GM12878 (cell line): ENCODE data around the gene IRF2. TPM values are rescaled to one million over a fixed set of nuclear protein-coding genes. Genes with fewer than 3 reads are reported as not detected.

Experiments
- ATF2 ChIP-seq: IDR thresholded peaks from 2 replicates; pipeline ENCODE4 v1.6.1; 2012; ENCODE audit warnings: low read length, inconsistent platforms
- BCL11A ChIP-seq: IDR thresholded peaks from 2 replicates; pipeline ENCODE4 v1.6.1; 2011; ENCODE audit warnings: low read depth, low read length
- BCL3 ChIP-seq: IDR thresholded peaks from 2 replicates; pipeline ENCODE4 v1.6.1; 2011; ENCODE audit warnings: borderline replicate concordance, low read depth, mild to moderate bottlenecking, moderate library complexity, low read length; ENCODE audit not compliant: insufficient read depth, poor library complexity, severe bottlenecking
- CBX3 ChIP-seq: fragments of 200-600 bp; sonication (generic); IDR thresholded peaks from 2 replicates; pipeline ENCODE4 v1.6.1; 2016; ENCODE audit warnings: low read depth, borderline replicate concordance
- CHD1 ChIP-seq: IDR thresholded peaks from 2 replicates; pipeline ENCODE4 v1.6.1; 2012; ENCODE audit warnings: low read depth, low read length, improper control_type of control experiment
- CTCF ChIP-seq, 3 experiments: IDR thresholded peaks in 2 of 3; conservative IDR thresholded peaks in 1 of 3; 2 replicates each; pipeline ENCODE4 v1.5.1; 2011; ENCODE audit warnings: low read depth in 3 of 3, low read length in 3 of 3, mild to moderate bottlenecking in 3 of 3, control low read depth in 2 of 3, moderate library complexity in 2 of 3, inconsistent platforms in 1 of 3, mixed read lengths in 1 of 3; ENCODE audit not compliant: control insufficient read depth in 2 of 3, insufficient read depth in 1 of 3; ENCODE audit errors: extremely low read depth in 1 of 3
- E2F4 ChIP-seq: IDR thresholded peaks from 2 replicates; pipeline ENCODE4 v1.6.1; 2012; ENCODE audit warnings: low read depth, low read length, improper control_type of control experiment
- HDAC6 ChIP-seq: fragments of 200-600 bp; sonication (generic); IDR thresholded peaks from one replicate; pipeline ENCODE4 v1.8.0; 2017; ENCODE audit warnings: antibody characterized with exemption; ENCODE audit not compliant: unreplicated experiment
- IKZF1 ChIP-seq: fragments of 450-650 bp; conservative IDR thresholded peaks from 2 replicates; pipeline ENCODE4 v1.6.1; 2017; ENCODE audit warnings: antibody characterized with exemption, mild to moderate bottlenecking
- MEF2A ChIP-seq: IDR thresholded peaks from 2 replicates; pipeline ENCODE4 v1.6.1; 2011; ENCODE audit warnings: low read depth, mild to moderate bottlenecking, low read length, moderate library complexity; ENCODE audit not compliant: insufficient read depth
- NFYB ChIP-seq: IDR thresholded peaks from 2 replicates; pipeline ENCODE4 v1.6.1; 2011; ENCODE audit warnings: low read depth, mild to moderate bottlenecking, low read length, improper control_type of control experiment, moderate library complexity; ENCODE audit not compliant: insufficient read depth
- NR2C1 ChIP-seq: fragments of 450-650 bp; IDR thresholded peaks from 2 replicates; pipeline ENCODE4 v1.6.1; 2017; ENCODE audit warnings: antibody characterized with exemption, mild to moderate bottlenecking, moderate library complexity
- POLR2AphosphoS2 ChIP-seq: IDR thresholded peaks from 2 replicates; pipeline ENCODE4 v1.6.1; 2011; ENCODE audit warnings: low read depth, mild to moderate bottlenecking, low read length, improper control_type of control experiment, moderate library complexity
- RFX5 ChIP-seq: IDR thresholded peaks from 2 replicates; pipeline ENCODE4 v1.6.1; 2011; ENCODE audit warnings: low read depth, low read length, improper control_type of control experiment
- SP1 ChIP-seq: IDR thresholded peaks from one replicate; pipeline ENCODE4 v1.6.1; 2011; ENCODE audit warnings: low read depth, low read length
- SREBF2 ChIP-seq: IDR thresholded peaks from 2 replicates; pipeline ENCODE4 v1.6.1; 2012; ENCODE audit warnings: mild to moderate bottlenecking, low read length
- TCF3 ChIP-seq: IDR thresholded peaks from 2 replicates; pipeline ENCODE4 v1.6.1; 2012; ENCODE audit warnings: low read depth, mild to moderate bottlenecking, low read length, borderline replicate concordance; ENCODE audit not compliant: insufficient read depth
- ZNF207 ChIP-seq: fragments of 450-650 bp; IDR thresholded peaks from 2 replicates; pipeline ENCODE4 v1.6.1; 2014; ENCODE audit warnings: antibody characterized with exemption, mild to moderate bottlenecking, borderline replicate concordance
- ZNF687 ChIP-seq: fragments of 450-650 bp; IDR thresholded peaks from 2 replicates; pipeline ENCODE4 v1.6.1; 2017; ENCODE audit warnings: mild to moderate bottlenecking, moderate library complexity
- polyA plus RNA-seq, 11 experiments: library from polyadenylated mRNA; depleted of rRNA in 4 of 11; unstranded in 6 of 11; stranded (reverse) in 5 of 11; fragments of >200 nt; fragmentation: Nextera tagmentation in 4 of 11; fragmentation: Illumina TruSeq in 1 of 11; extraction: Ambion mirVana in 4 of 11; extraction: Trizol in 1 of 11; gene quantifications; 1 replicate in 1 of 11; 2 replicates in 10 of 11; pipeline versions ENCODE4 v1.2.1 to v1.2.3, GENCODE V29; 2011 to 2016; ENCODE audit warnings: inconsistent platforms in 2 of 11, missing spikeins in 2 of 11, low read depth in 1 of 11
- total RNA-seq, 4 experiments: library from RNA; depleted of rRNA in 3 of 4; stranded (reverse); fragments of >200 nt in 3 of 4; fragmentation: Illumina TruSeq in 1 of 4; extraction: Trizol in 1 of 4; gene quantifications; 2 replicates each; pipeline versions ENCODE4 v1.2.1 to v1.2.3, GENCODE V29; 2013 to 2021

The IRF2 gene
- total and polyA plus RNA-seq, 10 of the 15 experiments (the other 5 are each of a cell fraction or from before 2014, with no cell fraction given) = 45.1 to 99.3 (median 58.9) TPM

- no peak for TF ChIP-seq CTCF (IDR thresholded peaks at IDR 0.05 in 2 of 3, conservative IDR thresholded peaks at IDR 0.05 in 1 of 3; ENCODE audit: control insufficient read depth in 2 of 3, extremely low read depth in 1 of 3, insufficient read depth in 1 of 3, low read depth in 3 of 3, low read length in 3 of 3)
- TF ChIP-seq NFYB = no peak
- TF ChIP-seq HDAC6 = no peak
- no peak for TF ChIP-seq SP1
- peak; percentile 39; the same call in 1 of the 2 replicates for TF ChIP-seq ZNF687
- TF ChIP-seq TCF3 = peak; percentile 94; the same call in 1 of the 2 replicates
- peak; percentile 39; the same call in 1 of the 2 replicates for TF ChIP-seq POLR2AphosphoS2
- TF ChIP-seq IKZF1 = peak; percentile 96
- peak; percentile 97 for TF ChIP-seq MEF2A
- TF ChIP-seq ZNF207 = 0 out of 2 replicates have a peak, but pooled peaks have one; percentile 23
- no peak for TF ChIP-seq CHD1
- peak; percentile 89 for TF ChIP-seq ATF2
- no peak for TF ChIP-seq E2F4
- no peak for TF ChIP-seq SREBF2
- TF ChIP-seq RFX5 = no peak
- TF ChIP-seq NR2C1 = no peak
- TF ChIP-seq BCL11A = peak; percentile 71; the same call in 1 of the 2 replicates
- TF ChIP-seq BCL3 = peak; percentile 74
- no peak for TF ChIP-seq CBX3
Observed at GRCh38 chr4:184384056-184384809, 90.1 kb downstream of the IRF2 start (continued).
